ENCODE data around the gene IVD. TPM values are rescaled to one million over a fixed set of nuclear protein-coding genes. Genes with fewer than 3 reads are reported as not detected.

The IVD gene
- total and polyA plus RNA-seq, 4 donors: 40.3 to 156 (median 94.4) TPM

- TF ChIP-seq, protein P1, sequence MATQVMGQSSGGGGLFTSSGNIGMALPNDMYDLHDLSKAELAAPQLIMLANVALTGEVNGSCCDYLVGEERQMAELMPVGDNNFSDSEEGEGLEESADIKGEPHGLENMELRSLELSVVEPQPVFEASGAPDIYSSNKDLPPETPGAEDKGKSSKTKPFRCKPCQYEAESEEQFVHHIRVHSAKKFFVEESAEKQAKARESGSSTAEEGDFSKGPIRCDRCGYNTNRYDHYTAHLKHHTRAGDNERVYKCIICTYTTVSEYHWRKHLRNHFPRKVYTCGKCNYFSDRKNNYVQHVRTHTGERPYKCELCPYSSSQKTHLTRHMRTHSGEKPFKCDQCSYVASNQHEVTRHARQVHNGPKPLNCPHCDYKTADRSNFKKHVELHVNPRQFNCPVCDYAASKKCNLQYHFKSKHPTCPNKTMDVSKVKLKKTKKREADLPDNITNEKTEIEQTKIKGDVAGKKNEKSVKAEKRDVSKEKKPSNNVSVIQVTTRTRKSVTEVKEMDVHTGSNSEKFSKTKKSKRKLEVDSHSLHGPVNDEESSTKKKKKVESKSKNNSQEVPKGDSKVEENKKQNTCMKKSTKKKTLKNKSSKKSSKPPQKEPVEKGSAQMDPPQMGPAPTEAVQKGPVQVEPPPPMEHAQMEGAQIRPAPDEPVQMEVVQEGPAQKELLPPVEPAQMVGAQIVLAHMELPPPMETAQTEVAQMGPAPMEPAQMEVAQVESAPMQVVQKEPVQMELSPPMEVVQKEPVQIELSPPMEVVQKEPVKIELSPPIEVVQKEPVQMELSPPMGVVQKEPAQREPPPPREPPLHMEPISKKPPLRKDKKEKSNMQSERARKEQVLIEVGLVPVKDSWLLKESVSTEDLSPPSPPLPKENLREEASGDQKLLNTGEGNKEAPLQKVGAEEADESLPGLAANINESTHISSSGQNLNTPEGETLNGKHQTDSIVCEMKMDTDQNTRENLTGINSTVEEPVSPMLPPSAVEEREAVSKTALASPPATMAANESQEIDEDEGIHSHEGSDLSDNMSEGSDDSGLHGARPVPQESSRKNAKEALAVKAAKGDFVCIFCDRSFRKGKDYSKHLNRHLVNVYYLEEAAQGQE (IDR thresholded peaks at IDR 0.05): no peak
- TF ChIP-seq ZBTB33 (IDR thresholded peaks at IDR 0.05) (no peak), FOXA2 (IDR thresholded peaks at IDR 0.05) (no peak), FOXA1 (IDR thresholded peaks at IDR 0.05) (no peak), ATF3 (IDR thresholded peaks at IDR 0.05) (no peak)
Observed at GRCh38 chr15:40454904-40455391, 49.4 kb downstream of the IVD start (continued).

- no peak overlapping the region for H3K27ac ChIP-seq (ENCODE audit: low read depth in 1 of 2, low read length in 2 of 2)
- peaks cover 0 to 8% (median 3%) of the 10 kb centered on the region in 4 donors for H3K36me3 ChIP-seq (ENCODE audit: control insufficient read depth in 4 of 4, insufficient read depth in 3 of 4, low read depth in 1 of 4, low read length in 3 of 4)
- H3K4me1 ChIP-seq (ENCODE audit: control insufficient read depth in 4 of 4, insufficient read depth in 4 of 4, low read length in 3 of 4): peaks cover 0 to 10% (median 5%) of the 10 kb centered on the region in 4 donors
- H3K9me3 ChIP-seq (ENCODE audit: control insufficient read depth in 4 of 4, low read length in 3 of 4): no peaks in the 10 kb centered on the region
- H3K27me3 ChIP-seq (ENCODE audit: control insufficient read depth in 4 of 4, insufficient read depth in 4 of 4, low read length in 3 of 4): no peaks in the 10 kb centered on the region
- no peak for DNase-seq (ENCODE audit: low spot score)
- 74% methylated on average over 7 of the region's 7 CpGs for WGBS
- H3K4me3 ChIP-seq (ENCODE audit: low read depth in 1 of 3, low read length in 3 of 3): no peak overlapping the region
- TF ChIP-seq FOXA2 (IDR thresholded peaks at IDR 0.05) (no peak), HNF4G (IDR thresholded peaks at IDR 0.05) (no peak), RXRA (IDR thresholded peaks at IDR 0.05) (no peak), HNF4A (conservative IDR thresholded peaks at IDR 0.05) (no peak), YY1 (IDR thresholded peaks at IDR 0.05) (no peak), ZBTB33 (IDR thresholded peaks at IDR 0.05) (no peak)
- no peak overlapping the region for H3K9ac ChIP-seq (ENCODE audit: low read depth in 1 of 2, low read length in 2 of 2)
Observed at GRCh38 chr15:40456299-40456712, 50.7 kb downstream of the IVD start.

DNA sequence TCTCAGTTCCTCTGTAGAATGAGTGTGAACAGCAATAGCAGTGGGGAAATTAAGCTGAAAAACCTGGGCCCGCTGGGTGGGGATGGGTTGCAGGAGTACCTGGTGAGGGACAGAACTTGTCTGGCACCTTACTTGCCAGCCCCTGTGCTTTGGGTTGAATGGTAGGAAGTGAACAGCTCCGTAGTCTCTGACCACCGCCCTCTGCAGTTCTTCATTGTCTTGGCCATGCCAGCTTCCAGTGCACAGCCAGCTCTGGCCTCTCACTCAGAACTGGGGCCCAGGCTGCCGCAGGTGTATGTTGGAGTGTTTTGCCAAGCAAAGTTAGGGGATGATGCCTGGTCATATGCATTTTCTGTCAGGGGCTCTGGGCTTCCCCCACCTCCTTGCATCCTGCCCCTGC lies 51.1 kb downstream of the IVD start:
- 90% methylated on average over 4 of the region's 4 CpGs for WGBS
- no peak overlapping the region for H3K4me3 ChIP-seq (ENCODE audit: low read depth in 1 of 3, low read length in 3 of 3)
- peaks cover 0 to 10% (median 5%) of the 10 kb centered on the region in 4 donors for H3K4me1 ChIP-seq (ENCODE audit: control insufficient read depth in 4 of 4, insufficient read depth in 4 of 4, low read length in 3 of 4)
- H3K9me3 ChIP-seq (ENCODE audit: control insufficient read depth in 4 of 4, low read length in 3 of 4): no peaks in the 10 kb centered on the region
- H3K27ac ChIP-seq (ENCODE audit: low read depth in 1 of 2, low read length in 2 of 2): no peak overlapping the region
- no peak overlapping the region for H3K9ac ChIP-seq (ENCODE audit: low read depth in 1 of 2, low read length in 2 of 2)
- H3K36me3 ChIP-seq (ENCODE audit: control insufficient read depth in 4 of 4, insufficient read depth in 3 of 4, low read depth in 1 of 4, low read length in 3 of 4): peaks cover 0 to 8% (median 3%) of the 10 kb centered on the region in 4 donors
- no peak for DNase-seq (ENCODE audit: low spot score)
- no peaks in the 10 kb centered on the region for H3K27me3 ChIP-seq (ENCODE audit: control insufficient read depth in 4 of 4, insufficient read depth in 4 of 4, low read length in 3 of 4)
- TF ChIP-seq RAD21 (IDR thresholded peaks at IDR 0.05): no peak
- TF ChIP-seq MAX (IDR thresholded peaks at IDR 0.05): no peak
- TF ChIP-seq, protein P1 (IDR thresholded peaks at IDR 0.05): no peak
- TF ChIP-seq JUND (IDR thresholded peaks at IDR 0.05): no peak
- TF ChIP-seq FOXA1 (IDR thresholded peaks at IDR 0.05): no peak
- TF ChIP-seq GABPA (IDR thresholded peaks at IDR 0.05 in 1 of 2, conservative IDR thresholded peaks at IDR 0.05 in 1 of 2): no peak
- TF ChIP-seq EGR1 (IDR thresholded peaks at IDR 0.05; ENCODE audit: low read depth in 2 of 2): no peak
- no peak for TF ChIP-seq SP1 (IDR thresholded peaks at IDR 0.05)
- no peak for TF ChIP-seq ATF3 (IDR thresholded peaks at IDR 0.05)
- no peak for TF ChIP-seq YY1 (IDR thresholded peaks at IDR 0.05)
- no peak for TF ChIP-seq ZBTB33 (IDR thresholded peaks at IDR 0.05)

Measured in liver (tissue), 9 donors.